Uterus (tissue), 2 donors: ENCODE data around the gene RPS6KC1.

Source experiments
- POLR2A ChIP-seq, 2 donors: fragments of 450-650 bp; IDR thresholded peaks; one replicate each; pipeline ENCODE4 v1.6.1; 2016; ENCODE audit warnings: antibody characterized with exemption in 2 of 2, mild to moderate bottlenecking in 1 of 2, moderate library complexity in 1 of 2
- TF ChIP-seq, protein P1 (sequence below), 4 experiments: fragments of 200-600 bp in 2 of 4; fragments of 450-650 bp in 2 of 4; sonication (generic) in 2 of 4; IDR thresholded peaks; one replicate each; pipeline ENCODE4 v1.5.1; 2016 to 2019; ENCODE audit warnings: antibody characterized with exemption in 4 of 4, mild to moderate bottlenecking in 2 of 4, moderate library complexity in 1 of 4

DNA sequence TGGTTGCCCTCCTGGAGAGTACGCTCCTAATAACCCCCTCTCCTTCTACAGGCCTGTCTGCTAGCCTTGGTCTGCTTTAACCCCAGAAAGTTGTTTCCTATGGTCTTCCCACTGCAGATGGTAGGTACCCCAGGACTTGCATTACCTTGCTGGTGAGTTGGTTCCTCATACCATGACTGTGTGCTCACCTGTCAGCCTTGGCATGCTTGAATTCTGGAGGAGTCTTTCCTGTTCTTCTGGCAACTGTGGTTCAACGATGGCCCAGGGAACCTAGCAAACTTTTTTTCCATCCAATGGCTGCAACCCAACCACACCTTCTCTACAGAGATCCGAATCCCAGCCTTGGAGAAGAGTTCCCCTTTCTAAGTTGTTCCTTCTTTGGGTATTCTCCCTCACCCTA is 36.9 kb downstream of the RPS6KC1 start:
- TF ChIP-seq, protein P1, sequence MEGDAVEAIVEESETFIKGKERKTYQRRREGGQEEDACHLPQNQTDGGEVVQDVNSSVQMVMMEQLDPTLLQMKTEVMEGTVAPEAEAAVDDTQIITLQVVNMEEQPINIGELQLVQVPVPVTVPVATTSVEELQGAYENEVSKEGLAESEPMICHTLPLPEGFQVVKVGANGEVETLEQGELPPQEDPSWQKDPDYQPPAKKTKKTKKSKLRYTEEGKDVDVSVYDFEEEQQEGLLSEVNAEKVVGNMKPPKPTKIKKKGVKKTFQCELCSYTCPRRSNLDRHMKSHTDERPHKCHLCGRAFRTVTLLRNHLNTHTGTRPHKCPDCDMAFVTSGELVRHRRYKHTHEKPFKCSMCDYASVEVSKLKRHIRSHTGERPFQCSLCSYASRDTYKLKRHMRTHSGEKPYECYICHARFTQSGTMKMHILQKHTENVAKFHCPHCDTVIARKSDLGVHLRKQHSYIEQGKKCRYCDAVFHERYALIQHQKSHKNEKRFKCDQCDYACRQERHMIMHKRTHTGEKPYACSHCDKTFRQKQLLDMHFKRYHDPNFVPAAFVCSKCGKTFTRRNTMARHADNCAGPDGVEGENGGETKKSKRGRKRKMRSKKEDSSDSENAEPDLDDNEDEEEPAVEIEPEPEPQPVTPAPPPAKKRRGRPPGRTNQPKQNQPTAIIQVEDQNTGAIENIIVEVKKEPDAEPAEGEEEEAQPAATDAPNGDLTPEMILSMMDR (IDR thresholded peaks at IDR 0.05) = no peak
- no peak for TF ChIP-seq POLR2A (IDR thresholded peaks at IDR 0.05)
